OCI-M2 (cell line): Measurements from ENCODE around the gene GLS.
"Not testable (repeated sequence)": the region's sequence is repeated elsewhere in the genome, so short reads cannot be mapped to it uniquely, and the experiment has no call there.

Source experiments
- DNase-seq: peaks from one replicate; lab custom pipeline; 2025; ENCODE audit not compliant: unreplicated experiment; lab: John Stamatoyannopoulos, UW

Gene GLS

DNA sequence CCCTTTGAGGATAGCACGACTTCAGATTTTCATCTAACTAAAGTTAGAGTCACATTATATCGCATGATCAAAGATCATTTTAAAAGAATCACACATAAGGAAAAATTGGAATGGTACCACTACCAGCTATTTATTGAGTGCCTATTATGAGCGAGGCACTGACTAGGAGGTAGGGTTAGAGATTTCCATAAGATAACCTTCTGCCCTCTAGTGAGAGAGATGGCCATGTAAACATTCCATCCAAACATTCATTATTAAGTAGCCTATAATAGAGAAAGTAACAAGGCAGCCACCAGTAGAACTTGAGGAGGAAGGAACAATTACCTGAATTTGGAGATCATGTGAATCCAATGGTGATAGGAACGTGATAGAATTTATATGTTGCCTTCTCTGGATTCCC is 25.4 kb upstream of the GLS start:
- DNase-seq = no peak

DNA sequence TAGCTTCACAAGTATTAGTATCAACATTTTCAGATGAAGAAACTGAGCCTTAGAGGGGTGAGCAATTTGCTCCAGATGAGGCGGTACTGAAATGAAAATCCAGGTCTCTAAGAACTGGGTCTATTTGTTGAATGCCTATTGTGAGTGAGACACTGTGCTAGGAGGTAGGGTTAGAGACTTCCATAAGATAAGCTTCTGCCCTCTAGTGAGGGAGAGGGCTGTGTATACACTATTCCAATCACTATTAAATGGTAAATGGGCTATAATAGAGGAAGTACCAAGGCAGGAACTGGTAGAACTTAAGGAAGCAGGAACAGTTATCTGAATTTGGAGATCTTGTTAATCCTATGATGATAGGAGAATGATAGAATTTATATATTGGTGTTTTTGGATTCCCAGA is 23.6 kb upstream of the GLS start:
- no peak for DNase-seq

GRCh38 chr2:190858817-190859216 is 21.8 kb upstream of the GLS start:
- DNase-seq = no peak

DNA sequence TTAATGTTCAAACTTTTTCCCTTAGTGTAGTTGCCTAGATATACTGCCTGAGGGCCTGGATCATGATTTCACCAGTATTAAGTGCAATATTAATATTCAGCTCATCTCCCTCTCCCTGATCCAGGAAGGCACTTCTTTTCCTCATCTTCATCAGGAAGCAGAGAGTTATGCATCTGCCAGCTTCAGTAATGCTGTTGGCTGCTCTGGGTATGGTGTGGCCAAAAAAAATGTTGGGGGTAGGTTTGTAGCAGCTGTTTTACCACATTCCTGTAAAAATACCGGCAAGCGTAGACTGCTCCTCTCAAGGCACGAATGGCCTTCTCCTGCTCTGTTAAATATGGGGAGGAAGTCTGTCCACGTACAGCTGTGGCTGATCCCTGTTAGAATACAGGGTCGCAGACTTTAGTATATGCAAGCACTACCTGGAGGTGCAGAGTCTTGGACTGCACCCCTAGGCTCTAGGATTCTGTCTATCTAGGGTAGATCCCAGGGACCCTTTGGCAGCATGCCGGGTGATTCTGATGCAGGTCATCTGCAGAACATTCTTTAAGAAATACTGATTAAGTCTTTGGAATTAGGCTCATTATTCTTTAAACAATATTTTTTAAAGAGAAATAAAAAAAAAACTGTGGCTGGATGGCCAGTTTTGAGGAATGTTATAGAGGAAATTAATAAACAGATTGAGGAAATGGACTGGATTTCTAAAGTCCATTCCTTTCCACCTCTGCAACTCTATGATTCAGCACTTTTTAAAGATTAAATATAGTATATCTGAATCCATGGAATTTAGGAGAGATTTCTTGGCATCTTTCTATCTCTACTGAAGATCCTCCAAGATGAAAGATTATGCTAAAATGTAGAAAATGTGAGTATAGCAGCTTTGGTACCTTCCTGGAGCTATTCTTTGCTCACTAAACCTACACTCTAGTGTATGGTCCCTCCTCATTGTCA is 21.0 kb upstream of the GLS start:
- no peak for DNase-seq

- no peak for DNase-seq
Observed at GRCh38 chr2:190860985-190861680, 19.5 kb upstream of the GLS start.

GRCh38 chr2:190862128-190862527 is 18.5 kb upstream of the GLS start:
- not testable (repeated sequence) for DNase-seq

- no peak for DNase-seq
Observed at GRCh38 chr2:190862571-190862991, 18.0 kb upstream of the GLS start.

DNA sequence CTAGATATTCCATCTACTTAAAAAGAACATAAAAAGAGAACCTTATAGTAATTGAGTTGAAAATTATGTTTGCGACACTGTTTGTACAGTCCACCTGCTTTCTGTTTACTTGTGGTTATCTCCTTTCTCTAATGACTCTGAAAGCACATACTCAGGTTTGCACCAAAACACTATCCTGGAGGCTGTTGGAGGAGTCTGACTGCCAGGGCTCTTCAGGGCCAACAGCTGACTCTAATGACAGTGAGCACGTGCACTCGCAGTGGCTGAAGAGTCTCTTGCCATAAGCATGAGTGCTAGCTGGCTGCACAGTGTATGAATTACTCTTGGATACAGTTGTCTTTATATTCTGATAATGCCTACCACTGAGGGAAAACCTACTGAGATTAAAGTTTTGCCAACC is 16.7 kb upstream of the GLS start:
- DNase-seq = no peak

DNA sequence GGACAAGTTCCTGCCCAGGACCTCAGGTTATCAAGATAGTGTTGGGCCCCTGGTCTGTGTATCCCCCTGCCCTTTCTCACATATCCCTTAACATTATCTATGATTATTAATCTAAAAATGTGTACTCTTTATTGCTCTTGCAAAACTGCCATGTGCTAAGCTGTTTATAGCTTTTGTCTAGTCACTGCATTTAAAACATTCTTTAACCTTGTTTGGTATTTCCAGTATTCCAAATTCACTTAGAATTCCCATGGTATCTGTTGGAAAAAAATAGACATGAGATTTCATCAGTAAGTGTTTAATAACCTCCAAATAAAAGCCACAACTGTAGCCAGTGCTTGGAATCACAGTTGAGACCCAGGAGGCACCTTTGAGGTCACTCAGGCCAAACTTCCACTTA is 16.2 kb upstream of the GLS start:
- DNase-seq = no peak

DNA sequence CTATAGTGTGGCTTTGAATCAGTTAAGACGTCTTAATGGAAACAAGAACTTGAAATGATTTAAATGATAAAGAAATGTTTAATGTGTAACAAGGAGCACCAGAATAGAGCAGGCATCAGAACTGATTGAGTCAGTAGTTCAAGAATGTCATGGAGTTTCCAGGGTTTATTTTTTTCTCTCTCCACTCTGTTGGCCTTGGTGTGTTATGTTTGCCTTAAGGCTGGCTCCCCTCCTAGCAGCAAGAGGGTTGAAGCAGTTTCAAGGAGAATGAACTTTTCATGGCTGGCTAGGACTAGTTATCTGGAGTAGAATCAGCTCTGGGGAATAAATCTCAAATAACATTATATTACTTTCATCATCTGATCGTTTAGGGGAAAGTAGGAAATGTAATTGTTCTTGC is 13.4 kb upstream of the GLS start:
- no peak for DNase-seq

GRCh38 chr2:190867832-190868231 is 12.8 kb upstream of the GLS start:
- DNase-seq = no peak

DNA sequence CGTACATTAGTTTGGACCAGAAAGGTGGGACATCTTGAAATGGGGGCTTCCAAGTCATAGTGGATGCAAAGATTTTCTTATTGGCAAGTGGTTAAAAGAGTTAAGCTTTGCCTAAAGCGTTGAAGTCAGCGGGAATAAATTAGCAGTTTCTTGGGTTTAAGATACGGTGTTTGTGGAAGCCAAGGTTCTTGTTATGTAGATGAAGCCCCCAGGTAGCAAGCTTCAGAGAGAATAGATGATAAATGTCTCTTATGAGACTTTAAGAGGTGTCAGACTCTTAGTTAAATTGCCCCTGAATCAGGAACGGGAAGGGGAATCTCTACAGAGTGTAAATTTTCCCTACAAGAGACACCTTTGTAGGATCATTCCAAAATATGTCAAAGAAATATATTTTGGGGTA is 10.9 kb upstream of the GLS start:
- no peak for DNase-seq

DNA sequence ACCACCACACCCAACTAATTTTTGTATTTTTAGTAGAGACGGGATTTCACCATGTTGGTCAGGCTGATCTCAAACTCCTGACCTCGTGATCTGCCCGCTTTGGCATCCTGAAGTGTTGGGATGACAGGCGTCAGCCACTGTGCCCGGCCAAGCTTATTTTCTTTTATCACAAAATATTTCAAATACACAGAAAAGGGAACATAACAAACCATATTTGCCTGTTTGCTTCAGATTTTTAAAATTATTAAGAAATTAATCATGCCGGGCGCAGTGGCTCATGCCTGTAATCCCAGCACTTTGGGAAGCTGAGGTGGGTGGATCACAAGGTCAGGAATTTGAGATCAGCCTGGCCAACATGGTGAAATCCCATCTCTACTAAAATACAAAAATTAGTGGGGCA is 7.2 kb upstream of the GLS start:
- not testable (repeated sequence) for DNase-seq

DNA sequence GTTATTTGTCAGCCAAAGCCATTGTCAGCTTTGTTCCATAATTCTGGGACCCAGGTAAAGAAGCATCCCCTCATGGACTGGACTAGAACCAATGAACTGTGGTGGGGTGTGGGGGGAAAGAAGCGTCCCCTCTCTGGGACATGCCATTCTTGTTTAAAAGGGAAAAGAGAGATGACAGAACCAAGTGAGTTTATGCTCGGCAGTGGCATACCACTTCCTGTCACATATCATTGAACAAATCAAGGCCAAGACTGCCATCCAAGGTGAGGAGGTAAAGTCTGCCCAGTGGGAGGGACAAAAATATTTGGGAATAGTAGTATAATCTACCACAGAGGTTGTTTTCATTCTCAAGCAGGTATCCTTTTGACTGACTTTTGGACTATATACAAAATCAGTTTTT is 4.7 kb upstream of the GLS start:
- DNase-seq = no peak

DNA sequence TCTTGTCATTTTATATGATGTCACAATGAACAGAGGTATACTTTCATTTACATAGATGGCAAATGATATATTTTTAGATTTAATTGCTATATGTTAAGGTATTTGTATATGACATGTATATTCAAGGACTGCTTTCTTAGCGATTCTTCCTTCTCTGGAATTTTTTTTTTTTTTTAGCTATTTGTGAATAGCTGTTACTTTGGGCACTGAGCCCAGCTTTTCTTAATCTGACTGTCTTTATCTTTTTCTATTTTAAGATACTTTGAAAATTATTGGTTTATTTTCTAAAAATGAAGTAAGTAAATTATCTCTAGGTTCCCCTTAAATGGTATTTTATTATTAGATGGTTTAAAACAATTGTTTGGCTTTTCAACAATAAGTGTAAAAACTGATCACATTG is 4.0 kb upstream of the GLS start:
- no peak for DNase-seq

GRCh38 chr2:190877436-190877835 is 3.2 kb upstream of the GLS start:
- DNase-seq = no peak

DNA sequence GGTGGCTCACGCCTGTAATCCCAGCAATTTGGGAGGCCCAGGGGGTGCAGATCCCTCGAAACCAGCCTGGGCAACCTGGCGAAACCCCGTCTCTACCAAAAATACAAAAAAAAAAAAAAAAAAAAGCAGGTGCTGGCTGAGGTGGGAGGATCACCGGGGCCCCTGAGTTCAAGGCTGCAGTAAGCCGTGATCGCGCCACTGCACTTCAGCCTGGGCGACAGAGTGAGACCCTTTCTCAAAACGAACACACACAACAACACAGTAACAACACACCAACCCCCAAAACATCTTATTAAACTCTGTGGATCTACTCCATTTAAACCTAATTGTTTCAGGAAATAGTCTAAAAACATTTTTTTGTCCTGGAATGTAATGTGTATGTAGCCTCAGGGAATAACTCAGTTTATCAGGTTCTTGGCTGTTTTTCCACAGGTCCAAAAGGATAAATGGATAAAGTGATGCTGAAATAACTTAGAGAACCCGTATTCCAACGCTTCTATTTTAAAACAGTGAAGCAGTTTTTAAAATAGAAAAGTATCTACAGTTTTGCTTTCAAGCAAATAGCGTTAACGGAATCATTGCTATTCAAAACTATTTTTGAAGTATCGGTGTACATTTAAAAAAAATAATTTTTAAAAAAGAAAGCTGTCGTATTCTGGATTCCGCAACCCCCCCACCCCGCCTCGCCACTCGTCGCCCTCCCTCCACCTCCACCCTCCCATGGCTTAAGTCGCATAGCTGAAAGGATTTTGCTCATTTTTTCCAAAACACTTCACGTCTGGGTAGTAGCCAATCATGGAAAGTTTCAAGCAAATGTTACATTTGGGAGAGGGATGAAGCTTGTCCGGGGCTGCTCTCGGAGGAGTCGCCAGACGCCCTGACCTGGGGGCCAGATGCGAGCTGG is 895 bp upstream of the GLS start:
- no peak for DNase-seq

DNA sequence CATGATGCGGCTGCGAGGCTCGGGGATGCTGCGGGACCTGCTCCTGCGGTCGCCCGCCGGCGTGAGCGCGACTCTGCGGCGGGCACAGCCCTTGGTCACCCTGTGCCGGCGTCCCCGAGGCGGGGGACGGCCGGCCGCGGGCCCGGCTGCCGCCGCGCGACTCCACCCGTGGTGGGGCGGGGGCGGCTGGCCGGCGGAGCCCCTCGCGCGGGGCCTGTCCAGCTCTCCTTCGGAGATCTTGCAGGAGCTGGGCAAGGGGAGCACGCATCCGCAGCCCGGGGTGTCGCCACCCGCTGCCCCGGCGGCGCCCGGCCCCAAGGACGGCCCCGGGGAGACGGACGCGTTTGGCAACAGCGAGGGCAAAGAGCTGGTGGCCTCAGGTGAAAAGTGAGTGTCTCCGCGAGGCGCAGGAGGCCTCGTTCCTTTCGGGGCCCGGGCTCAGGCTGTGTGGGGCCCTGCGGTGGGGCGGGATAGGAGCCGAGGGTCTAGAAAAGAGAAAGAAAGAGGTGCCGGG is 520 bp downstream of the GLS start:
- no peak for DNase-seq

- no peak for DNase-seq
Observed at GRCh38 chr2:190881598-190882410, 1.2 kb downstream of the GLS start.

DNA sequence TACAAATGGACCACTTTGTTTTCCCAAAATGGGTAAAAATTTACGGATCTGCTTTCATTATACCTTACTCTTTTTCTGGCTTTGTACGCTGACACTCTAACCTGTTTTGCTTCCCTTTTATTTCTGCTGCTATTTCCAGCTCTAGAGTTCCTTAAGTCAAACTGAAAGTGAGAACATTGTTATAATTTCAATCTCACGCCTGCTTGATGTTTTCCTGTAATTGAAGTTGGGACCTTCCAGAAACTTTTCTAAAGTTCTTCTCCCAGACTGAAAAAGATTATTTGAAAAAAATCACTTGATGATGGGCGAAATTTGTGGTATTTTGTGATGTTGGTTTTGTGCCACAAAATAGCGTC is 1.8 kb downstream of the GLS start:
- DNase-seq = no peak
